NT2/D1 (cell line): Measurements from ENCODE around the gene WWP2.

Source experiments
- SUZ12 ChIP-seq: IDR thresholded peaks from 2 replicates; pipeline ENCODE4 v1.6.1; 2011; ENCODE audit not compliant: insufficient read length, insufficient read depth; ENCODE audit errors: extremely low read depth
- YY1 ChIP-seq: IDR thresholded peaks from 2 replicates; pipeline ENCODE4 v1.6.1; 2011; ENCODE audit not compliant: insufficient read length, insufficient read depth
- ZNF274 ChIP-seq: IDR thresholded peaks from 2 replicates; pipeline ENCODE4 v1.6.1; 2011; ENCODE audit warnings: mild to moderate bottlenecking, low read depth, low read length

DNA sequence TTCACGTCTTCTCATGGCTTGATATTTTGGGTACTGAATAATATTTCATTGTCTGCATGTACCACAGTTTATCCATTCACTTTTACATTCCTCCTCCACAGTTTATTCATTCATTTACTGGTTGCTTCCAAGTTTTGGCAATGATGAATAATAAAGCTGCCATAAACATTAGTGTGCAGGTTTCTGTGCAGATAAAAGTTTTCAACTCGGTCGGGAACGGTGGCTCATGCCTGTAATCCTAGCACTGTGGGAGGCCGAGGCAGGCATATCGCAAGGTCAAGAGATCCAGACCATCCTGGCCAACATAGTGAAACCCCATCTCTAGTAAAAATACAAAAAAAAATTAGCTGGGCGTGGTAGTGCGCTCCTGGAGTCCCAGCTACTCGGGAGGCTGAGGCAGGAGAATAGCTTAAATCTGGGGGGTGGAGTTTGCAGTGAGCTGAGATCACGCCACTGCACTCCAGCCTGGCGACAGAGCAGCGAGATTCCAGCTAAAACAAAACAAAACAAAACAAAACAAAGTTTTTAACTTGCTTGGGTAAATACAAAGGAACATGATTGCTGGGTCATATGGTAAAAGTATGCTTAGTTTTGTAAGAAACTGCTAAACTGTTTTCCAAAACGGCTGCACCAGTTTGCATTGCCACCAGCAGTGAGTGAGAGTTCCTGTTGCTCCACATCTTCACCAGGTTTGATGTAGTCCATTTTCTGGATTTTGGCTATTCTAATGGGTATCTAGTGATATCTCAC, 89.5 kb downstream of the WWP2 start:
- no peak for TF ChIP-seq YY1
- TF ChIP-seq SUZ12 = no peak
- TF ChIP-seq ZNF274 = no peak
